Vagina (tissue), 2 donors: ENCODE measurements around the gene EPS8L3. TPM values are rescaled to one million over a fixed set of nuclear protein-coding genes. Genes with fewer than 3 reads are reported as not detected.

Experiments used
- DNase-seq, 2 donors: peaks; one replicate each; pipeline ENCODE4 v3.0.0-alpha.2; 2017; ENCODE audit errors: extremely low spot score in 2 of 2
- H3K27ac ChIP-seq: fragments of 200-600 bp; sonication (generic); one replicate; pipeline ENCODE4 v1.5.1; 2019
- H3K27me3 ChIP-seq: fragments of 200-600 bp; sonication (generic); one replicate; pipeline ENCODE4 v1.5.1; 2019
- H3K36me3 ChIP-seq, 2 donors: fragments of 200-600 bp; sonication (generic); one replicate each; pipeline ENCODE4 v1.5.1; 2017 to 2019
- H3K4me1 ChIP-seq: fragments of 200-600 bp; sonication (generic); one replicate; pipeline ENCODE4 v1.5.1; 2019
- H3K4me3 ChIP-seq, 2 donors: fragments of 200-600 bp; sonication (generic); 1 replicate in 1 of 2; 2 replicates in 1 of 2; pipeline ENCODE4 v1.5.1; 2016 to 2019
- H3K9me3 ChIP-seq: fragments of 200-600 bp; sonication (generic); one replicate; pipeline ENCODE4 v1.5.1; 2019
- POLR2A ChIP-seq, 2 donors: fragments of 450-650 bp; IDR thresholded peaks; one replicate each; pipeline ENCODE4 v1.6.1; 2017; ENCODE audit warnings: antibody characterized with exemption in 2 of 2, mild to moderate bottlenecking in 2 of 2, moderate library complexity in 2 of 2
- POLR2AphosphoS5 ChIP-seq, 2 donors: sonication (generic); formaldehyde crosslinking; IDR thresholded peaks; one replicate each; pipeline ENCODE4 v1.9.0; 2017; ENCODE audit warnings: antibody characterized with exemption in 2 of 2, mild to moderate bottlenecking in 2 of 2, low read depth in 1 of 2; ENCODE audit not compliant: insufficient read depth in 1 of 2
- intact Hi-C: fragments of 100-400 bp; cut with DNase I; formaldehyde crosslinking; loops from one replicate; pipeline ENCODE4 v1.15.1; 2023
- total RNA-seq: library from RNA; depleted of rRNA; stranded (reverse); fragments of >200 nt; gene quantifications from one replicate; pipeline ENCODE4 v1.2.3, GENCODE V29; 2016
- TF ChIP-seq, protein P1 (sequence below), 3 experiments: fragments of 450-650 bp in 2 of 3; fragments of 200-600 bp in 1 of 3; sonication (generic) in 1 of 3; IDR thresholded peaks; one replicate each; pipeline ENCODE4 v1.5.1; 2017 to 2019; ENCODE audit warnings: antibody characterized with exemption in 3 of 3, mild to moderate bottlenecking in 2 of 3, moderate library complexity in 2 of 3

EPS8L3 gene
- total RNA-seq, 1 donor from 2014 or later = not detected

DNA sequence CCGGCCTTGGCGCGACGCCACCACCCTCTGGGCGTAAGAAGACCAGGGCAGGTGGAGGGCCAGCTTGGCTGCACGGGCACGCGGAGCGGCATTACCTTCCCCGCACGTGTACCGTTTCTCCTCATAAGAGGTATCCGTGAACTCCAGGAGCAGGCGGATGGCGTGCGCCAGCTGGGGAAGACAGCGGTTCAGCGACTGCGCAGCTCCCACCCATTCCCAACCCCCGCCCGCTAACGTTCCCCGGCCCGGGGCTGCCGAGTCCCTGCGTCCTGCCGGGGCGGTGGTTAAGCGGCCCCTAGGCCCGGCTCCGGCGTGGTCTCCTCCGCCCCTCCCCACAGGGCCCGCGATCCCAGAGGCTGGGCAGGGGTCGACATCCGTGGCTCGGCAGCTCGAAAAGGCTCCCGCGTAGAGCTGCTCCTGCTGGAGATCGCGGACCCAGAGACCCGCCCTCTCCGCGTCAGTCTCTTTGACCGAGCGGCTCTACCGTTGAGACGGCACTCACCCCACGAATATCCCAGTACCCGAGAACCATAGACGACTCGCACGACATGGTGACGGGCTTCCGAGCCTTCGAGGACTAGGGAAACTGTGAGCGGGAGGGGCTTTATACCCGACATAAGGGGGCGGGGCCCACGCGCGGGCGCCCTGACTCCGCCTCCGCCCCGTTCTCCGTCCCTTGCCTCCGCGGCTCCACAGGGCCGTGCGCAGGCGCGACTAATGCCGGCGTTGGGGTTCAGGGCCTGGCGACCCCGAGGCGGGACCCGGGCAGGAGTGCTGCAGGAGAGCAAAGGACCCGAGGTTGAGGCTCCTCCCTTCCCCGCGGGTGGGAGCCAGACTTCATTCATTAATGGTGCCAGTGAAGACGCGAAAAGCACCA is 23.7 kb downstream of the EPS8L3 start:
- intact Hi-C loops = no loop called here
- Histone ChIP-seq H3K36me3 (peaks cover 0 to 15% of the 10 kb centered on the region in 2 donors), H3K9me3 (no peaks in the 10 kb centered on the region), H3K4me3 (peak overlapping the region; percentile 83 to 96), H3K27me3 (no peaks in the 10 kb centered on the region), H3K27ac (peak overlapping the region; percentile 90), H3K4me1 (peaks cover 21% of the 10 kb centered on the region)
- no peak for DNase-seq
- TF ChIP-seq, protein P1, sequence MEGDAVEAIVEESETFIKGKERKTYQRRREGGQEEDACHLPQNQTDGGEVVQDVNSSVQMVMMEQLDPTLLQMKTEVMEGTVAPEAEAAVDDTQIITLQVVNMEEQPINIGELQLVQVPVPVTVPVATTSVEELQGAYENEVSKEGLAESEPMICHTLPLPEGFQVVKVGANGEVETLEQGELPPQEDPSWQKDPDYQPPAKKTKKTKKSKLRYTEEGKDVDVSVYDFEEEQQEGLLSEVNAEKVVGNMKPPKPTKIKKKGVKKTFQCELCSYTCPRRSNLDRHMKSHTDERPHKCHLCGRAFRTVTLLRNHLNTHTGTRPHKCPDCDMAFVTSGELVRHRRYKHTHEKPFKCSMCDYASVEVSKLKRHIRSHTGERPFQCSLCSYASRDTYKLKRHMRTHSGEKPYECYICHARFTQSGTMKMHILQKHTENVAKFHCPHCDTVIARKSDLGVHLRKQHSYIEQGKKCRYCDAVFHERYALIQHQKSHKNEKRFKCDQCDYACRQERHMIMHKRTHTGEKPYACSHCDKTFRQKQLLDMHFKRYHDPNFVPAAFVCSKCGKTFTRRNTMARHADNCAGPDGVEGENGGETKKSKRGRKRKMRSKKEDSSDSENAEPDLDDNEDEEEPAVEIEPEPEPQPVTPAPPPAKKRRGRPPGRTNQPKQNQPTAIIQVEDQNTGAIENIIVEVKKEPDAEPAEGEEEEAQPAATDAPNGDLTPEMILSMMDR (IDR thresholded peaks at IDR 0.05) = no peak
- TF ChIP-seq POLR2A (IDR thresholded peaks at IDR 0.05) = peak in 1 of 2 donors; percentile 85
- TF ChIP-seq POLR2AphosphoS5 (IDR thresholded peaks at IDR 0.05; ENCODE audit: insufficient read depth in 1 of 2, low read depth in 1 of 2) = peak; percentile 72 to 97

DNA sequence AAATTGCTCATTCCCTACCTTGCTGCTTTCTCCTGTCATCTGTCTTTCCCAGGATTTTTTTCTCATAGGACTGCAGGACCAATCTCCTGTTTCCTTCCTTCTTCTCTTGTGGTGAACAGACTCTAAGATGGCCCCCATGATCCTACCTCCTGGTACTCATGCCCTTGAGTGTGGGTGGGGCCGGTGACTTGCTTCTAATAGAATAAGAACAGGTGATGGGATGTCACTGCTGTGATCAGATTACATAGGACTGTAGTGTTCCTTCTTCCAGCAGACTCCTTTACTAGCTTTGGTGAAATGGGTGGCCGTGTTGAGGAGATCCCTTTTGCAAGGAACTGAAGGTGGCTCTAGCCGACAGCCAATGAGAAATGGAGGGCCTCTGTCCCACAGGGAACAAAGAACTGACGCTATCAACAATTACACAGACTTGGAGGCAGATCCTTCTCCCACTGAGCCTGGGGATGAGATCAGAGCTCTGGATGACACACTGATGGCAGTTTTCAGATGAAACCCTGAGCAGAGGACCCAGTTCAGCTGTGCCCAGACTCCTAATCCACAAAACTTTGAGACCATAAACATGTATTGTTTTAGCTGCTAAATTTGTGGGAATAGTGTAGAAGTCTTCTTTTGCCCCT is 30.4 kb downstream of the EPS8L3 start:
- no peak overlapping the region for H3K27ac ChIP-seq
- peaks cover 2% of the 10 kb centered on the region for H3K4me1 ChIP-seq

DNA sequence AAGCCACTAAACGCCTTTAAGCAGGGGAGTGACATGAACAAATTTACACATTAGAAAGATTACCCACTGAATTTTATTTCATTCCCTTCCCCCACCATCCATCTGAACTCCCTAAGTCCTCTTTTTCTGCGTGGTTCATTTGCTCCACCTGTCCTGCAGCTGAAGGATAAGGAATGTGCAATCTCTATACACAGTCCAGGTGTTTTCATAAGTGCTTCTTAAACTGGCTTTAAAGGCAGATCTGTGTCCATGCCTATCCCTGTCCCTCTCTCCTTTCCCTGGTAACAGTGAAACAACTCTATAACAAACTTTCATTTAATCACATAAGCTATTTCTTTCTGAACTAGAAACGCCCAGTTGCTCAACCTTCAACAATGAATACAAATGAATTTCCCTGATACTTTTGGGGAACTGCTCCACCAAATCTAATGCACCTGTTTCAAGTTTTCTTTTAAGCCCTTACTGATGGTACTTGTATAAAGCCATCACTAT is 31.3 kb downstream of the EPS8L3 start:
- intact Hi-C loops = no loop called here
- Histone ChIP-seq H3K36me3 (peaks cover 0 to 11% of the 10 kb centered on the region in 2 donors), H3K9me3 (no peaks in the 10 kb centered on the region), H3K4me3 (no peak overlapping the region), H3K4me1 (no peaks in the 10 kb centered on the region), H3K27me3 (no peaks in the 10 kb centered on the region), H3K27ac (no peak overlapping the region)
- no peak for DNase-seq
- TF ChIP-seq, protein P1 (IDR thresholded peaks at IDR 0.05) = no peak
- TF ChIP-seq POLR2A (IDR thresholded peaks at IDR 0.05) (no peak), POLR2AphosphoS5 (IDR thresholded peaks at IDR 0.05; ENCODE audit: insufficient read depth in 1 of 2, low read depth in 1 of 2) (no peak)

More for the DNA sequence above, 30.4 kb downstream of the EPS8L3 start:
- intact Hi-C loops = no loop called here
- no peaks in the 10 kb centered on the region for H3K27me3 ChIP-seq
- peaks cover 0 to 15% of the 10 kb centered on the region in 2 donors for H3K36me3 ChIP-seq
- H3K4me3 ChIP-seq = no peak overlapping the region
- no peak for DNase-seq
- H3K9me3 ChIP-seq = no peaks in the 10 kb centered on the region
- TF ChIP-seq POLR2A (IDR thresholded peaks at IDR 0.05) (no peak), POLR2AphosphoS5 (IDR thresholded peaks at IDR 0.05; ENCODE audit: insufficient read depth in 1 of 2, low read depth in 1 of 2) (no peak)
- TF ChIP-seq, protein P1 (IDR thresholded peaks at IDR 0.05) = no peak

DNA sequence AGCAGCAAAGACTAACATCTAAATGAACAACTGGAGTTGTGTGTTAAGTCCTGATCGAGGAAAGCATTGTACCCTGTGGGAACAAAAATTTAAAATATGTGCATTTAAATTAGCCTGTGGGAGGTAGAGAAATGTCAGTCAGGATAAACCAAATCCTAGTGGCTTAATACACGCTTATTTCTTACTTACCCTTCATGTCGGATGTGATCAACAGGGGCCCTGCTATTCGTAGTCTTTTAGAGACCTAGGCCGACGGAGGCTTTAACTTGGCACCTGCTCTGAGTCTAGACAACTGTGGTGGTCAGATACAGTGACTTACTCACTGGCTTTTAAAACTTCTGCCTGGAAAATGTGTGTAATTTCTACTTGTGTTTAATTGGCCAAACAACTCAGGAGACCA is 33.1 kb downstream of the EPS8L3 start:
- Histone ChIP-seq H3K4me1 (no peaks in the 10 kb centered on the region), H3K36me3 (no peaks in the 10 kb centered on the region), H3K4me3 (no peak overlapping the region), H3K27ac (no peak overlapping the region), H3K27me3 (no peaks in the 10 kb centered on the region), H3K9me3 (no peaks in the 10 kb centered on the region)
- TF ChIP-seq, protein P1 (IDR thresholded peaks at IDR 0.05) = no peak
- TF ChIP-seq POLR2AphosphoS5 (IDR thresholded peaks at IDR 0.05; ENCODE audit: insufficient read depth in 1 of 2, low read depth in 1 of 2) (no peak), POLR2A (IDR thresholded peaks at IDR 0.05) (no peak)
- intact Hi-C loops = no loop called here
- DNase-seq = no peak
